ENCODE measurements around the gene TOR4A.

Gene TOR4A

GRCh38 chr9:137317718-137318511 lies 40.4 kb downstream of the TOR4A start:
- H3K9me3 ChIP-seq, result no peaks in the 10 kb centered on the region
- peaks cover 0 to 7% of the 10 kb centered on the region in 2 experiments for H3K4me1 ChIP-seq (ENCODE audit: control insufficient read depth in 1 of 2, insufficient read depth in 1 of 2, low read depth in 1 of 2, low read length in 1 of 2)
- no peak overlapping the region for H3K4me3 ChIP-seq (ENCODE audit: low read depth in 1 of 2, low read length in 1 of 2)
- H3K27me3 ChIP-seq, result peaks cover 58% of the 10 kb centered on the region
- no peaks in the 10 kb centered on the region for H3K36me3 ChIP-seq
- TF ChIP-seq, protein P1, sequence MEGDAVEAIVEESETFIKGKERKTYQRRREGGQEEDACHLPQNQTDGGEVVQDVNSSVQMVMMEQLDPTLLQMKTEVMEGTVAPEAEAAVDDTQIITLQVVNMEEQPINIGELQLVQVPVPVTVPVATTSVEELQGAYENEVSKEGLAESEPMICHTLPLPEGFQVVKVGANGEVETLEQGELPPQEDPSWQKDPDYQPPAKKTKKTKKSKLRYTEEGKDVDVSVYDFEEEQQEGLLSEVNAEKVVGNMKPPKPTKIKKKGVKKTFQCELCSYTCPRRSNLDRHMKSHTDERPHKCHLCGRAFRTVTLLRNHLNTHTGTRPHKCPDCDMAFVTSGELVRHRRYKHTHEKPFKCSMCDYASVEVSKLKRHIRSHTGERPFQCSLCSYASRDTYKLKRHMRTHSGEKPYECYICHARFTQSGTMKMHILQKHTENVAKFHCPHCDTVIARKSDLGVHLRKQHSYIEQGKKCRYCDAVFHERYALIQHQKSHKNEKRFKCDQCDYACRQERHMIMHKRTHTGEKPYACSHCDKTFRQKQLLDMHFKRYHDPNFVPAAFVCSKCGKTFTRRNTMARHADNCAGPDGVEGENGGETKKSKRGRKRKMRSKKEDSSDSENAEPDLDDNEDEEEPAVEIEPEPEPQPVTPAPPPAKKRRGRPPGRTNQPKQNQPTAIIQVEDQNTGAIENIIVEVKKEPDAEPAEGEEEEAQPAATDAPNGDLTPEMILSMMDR (IDR thresholded peaks at IDR 0.05), result no peak
- H3K27ac ChIP-seq, result no peak overlapping the region

- TF ChIP-seq, protein P1 (IDR thresholded peaks at IDR 0.05), result no peak
- H3K4me1 ChIP-seq (ENCODE audit: control insufficient read depth in 1 of 2, insufficient read depth in 1 of 2, low read depth in 1 of 2, low read length in 1 of 2), result peaks cover 0 to 7% of the 10 kb centered on the region in 2 experiments
These were observed 41.1 kb downstream of the TOR4A start for GRCh38 chr9:137318602-137319001.

GRCh38 chr9:137319011-137319738 lies 41.6 kb downstream of the TOR4A start:
- TF ChIP-seq, protein P1 (IDR thresholded peaks at IDR 0.05), result no peak
- peaks cover 56% of the 10 kb centered on the region for H3K27me3 ChIP-seq
- no peak overlapping the region for H3K4me3 ChIP-seq (ENCODE audit: low read depth in 1 of 2, low read length in 1 of 2)
- H3K27ac ChIP-seq, result no peak overlapping the region
- H3K4me1 ChIP-seq (ENCODE audit: control insufficient read depth in 1 of 2, insufficient read depth in 1 of 2, low read depth in 1 of 2, low read length in 1 of 2), result peaks cover 0 to 7% of the 10 kb centered on the region in 2 experiments
- no peaks in the 10 kb centered on the region for H3K36me3 ChIP-seq
- no peaks in the 10 kb centered on the region for H3K9me3 ChIP-seq

More at GRCh38 chr9:137318602-137319001, 41.1 kb downstream of the TOR4A start:
- Histone ChIP-seq H3K36me3 (no peaks in the 10 kb centered on the region), H3K27ac (no peak overlapping the region), H3K4me3 (ENCODE audit: low read depth in 1 of 2, low read length in 1 of 2) (no peak overlapping the region), H3K9me3 (no peaks in the 10 kb centered on the region), H3K27me3 (peaks cover 58% of the 10 kb centered on the region)

DNA sequence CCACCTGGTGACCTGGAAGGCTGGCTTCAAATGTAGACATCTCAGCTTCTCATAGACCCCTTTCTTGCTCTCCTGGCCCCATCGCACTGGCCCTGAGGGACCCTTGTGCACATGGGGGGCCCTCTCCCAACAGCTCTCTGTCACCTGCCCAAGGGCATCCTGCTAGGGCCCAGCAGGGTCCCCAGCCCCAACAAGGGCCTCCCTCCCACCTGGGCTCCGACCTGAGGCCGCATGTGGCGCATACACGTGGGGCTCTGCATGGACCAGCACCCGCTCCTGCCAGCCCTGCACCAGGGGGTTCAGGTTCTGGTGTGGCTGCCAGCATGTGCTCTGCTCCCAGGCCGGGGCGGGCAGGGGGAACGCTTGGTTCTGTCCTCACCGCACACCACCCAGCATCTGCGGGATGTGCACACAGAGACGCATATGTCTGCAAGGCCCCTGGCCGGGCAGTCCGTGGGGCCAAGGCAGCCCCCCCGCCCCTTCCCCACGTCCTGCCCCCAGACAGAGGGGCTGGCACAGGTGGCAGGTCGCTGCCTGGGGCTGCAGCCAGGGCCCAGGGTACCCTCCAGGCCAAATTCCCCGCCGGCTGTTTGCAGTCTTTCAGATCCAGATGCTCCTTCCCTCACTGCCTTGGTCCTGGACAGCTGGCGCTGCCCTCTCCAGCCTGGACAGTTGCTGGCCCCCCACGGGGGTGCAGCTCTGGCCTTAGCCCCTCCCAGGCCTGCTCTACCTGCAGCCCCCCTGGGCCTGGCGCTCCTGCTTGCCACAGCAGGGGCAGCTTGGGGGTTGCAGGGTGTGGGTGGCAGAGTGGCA lies 42.4 kb downstream of the TOR4A start:
- TF ChIP-seq, protein P1 (IDR thresholded peaks at IDR 0.05), result no peak
- no peaks in the 10 kb centered on the region for H3K9me3 ChIP-seq
- no peak overlapping the region for H3K4me3 ChIP-seq (ENCODE audit: low read depth in 1 of 2, low read length in 1 of 2)
- no peaks in the 10 kb centered on the region for H3K36me3 ChIP-seq
- peaks cover 0 to 7% of the 10 kb centered on the region in 2 experiments for H3K4me1 ChIP-seq (ENCODE audit: control insufficient read depth in 1 of 2, insufficient read depth in 1 of 2, low read depth in 1 of 2, low read length in 1 of 2)
- peaks cover 48% of the 10 kb centered on the region for H3K27me3 ChIP-seq
- H3K27ac ChIP-seq, result no peak overlapping the region

Measured in neutrophil (primary cell).